ENCODE results near the gene AP5S1.
"Not testable (repeated sequence)": the region's sequence is repeated elsewhere in the genome, so short reads cannot be mapped to it uniquely, and the experiment has no call there.

AP5S1 gene

DNA sequence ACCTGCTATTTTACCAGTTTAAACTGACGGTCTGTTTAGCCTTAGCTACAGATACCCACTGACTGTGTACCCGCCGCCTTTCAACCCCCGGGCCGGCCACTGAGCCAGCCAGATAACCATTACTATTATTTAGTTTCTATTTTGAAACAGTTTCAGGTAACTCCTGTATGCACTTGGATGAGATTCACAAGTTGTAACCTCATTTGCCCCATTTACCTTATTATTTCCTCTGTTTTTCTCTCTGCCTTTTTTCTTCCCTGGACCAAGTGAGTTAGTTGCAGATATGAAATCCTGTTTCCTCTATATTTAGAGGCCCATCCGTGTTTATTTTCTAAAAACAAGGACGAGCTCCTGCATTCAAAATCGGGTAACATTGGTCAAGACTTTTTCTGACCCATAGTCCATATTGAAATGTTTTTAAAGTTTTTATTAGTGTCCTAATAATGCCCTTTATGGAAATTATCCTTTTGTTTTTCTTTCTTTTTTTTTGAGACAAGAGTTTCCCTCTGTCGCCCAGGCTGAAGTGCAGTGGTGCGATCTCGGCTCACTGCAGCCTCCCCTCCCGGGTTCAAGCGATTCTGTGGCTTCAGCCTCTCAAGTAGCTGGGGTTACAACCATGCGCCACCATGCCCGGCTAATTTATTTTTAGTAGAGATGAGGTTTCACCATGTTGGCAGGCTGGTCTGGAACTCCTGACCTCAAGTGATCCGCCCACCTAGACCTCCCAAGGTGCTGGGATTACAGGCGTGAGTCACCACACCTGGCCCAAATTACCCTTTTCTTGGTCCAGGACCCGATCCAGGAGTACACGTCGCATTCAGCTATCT is 767 bp downstream of the AP5S1 start:
- TF ChIP-seq, protein P1, sequence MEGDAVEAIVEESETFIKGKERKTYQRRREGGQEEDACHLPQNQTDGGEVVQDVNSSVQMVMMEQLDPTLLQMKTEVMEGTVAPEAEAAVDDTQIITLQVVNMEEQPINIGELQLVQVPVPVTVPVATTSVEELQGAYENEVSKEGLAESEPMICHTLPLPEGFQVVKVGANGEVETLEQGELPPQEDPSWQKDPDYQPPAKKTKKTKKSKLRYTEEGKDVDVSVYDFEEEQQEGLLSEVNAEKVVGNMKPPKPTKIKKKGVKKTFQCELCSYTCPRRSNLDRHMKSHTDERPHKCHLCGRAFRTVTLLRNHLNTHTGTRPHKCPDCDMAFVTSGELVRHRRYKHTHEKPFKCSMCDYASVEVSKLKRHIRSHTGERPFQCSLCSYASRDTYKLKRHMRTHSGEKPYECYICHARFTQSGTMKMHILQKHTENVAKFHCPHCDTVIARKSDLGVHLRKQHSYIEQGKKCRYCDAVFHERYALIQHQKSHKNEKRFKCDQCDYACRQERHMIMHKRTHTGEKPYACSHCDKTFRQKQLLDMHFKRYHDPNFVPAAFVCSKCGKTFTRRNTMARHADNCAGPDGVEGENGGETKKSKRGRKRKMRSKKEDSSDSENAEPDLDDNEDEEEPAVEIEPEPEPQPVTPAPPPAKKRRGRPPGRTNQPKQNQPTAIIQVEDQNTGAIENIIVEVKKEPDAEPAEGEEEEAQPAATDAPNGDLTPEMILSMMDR (IDR thresholded peaks at IDR 0.05; ENCODE audit: borderline replicate concordance, insufficient read depth, low read depth, low read length), result no peak
- H3K4me3 ChIP-seq (ENCODE audit: low read depth, low read length), result peak overlapping the region; percentile 77

DNA sequence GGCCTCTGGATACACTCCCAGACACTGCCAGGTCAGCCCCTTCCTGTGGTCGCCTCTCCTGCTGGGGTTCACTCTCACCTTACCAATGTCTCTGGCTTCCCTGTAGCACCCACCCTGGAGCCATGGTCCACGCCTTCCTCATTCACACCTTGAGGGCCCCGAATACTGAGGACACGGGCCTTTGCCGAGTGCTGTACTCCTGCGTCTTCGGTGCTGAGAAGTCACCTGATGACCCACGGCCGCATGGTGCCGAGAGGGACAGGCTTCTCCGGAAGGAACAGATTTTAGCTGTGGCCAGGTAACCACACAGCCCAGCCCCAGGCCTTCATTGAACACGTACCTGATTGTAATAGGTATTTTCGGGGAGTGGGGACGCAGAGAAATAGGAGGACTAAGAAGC is 1.6 kb downstream of the AP5S1 start:
- TF ChIP-seq, protein P1 (IDR thresholded peaks at IDR 0.05; ENCODE audit: borderline replicate concordance, insufficient read depth, low read depth, low read length), result no peak
- H3K4me3 ChIP-seq (ENCODE audit: low read depth, low read length), result no peak overlapping the region

DNA sequence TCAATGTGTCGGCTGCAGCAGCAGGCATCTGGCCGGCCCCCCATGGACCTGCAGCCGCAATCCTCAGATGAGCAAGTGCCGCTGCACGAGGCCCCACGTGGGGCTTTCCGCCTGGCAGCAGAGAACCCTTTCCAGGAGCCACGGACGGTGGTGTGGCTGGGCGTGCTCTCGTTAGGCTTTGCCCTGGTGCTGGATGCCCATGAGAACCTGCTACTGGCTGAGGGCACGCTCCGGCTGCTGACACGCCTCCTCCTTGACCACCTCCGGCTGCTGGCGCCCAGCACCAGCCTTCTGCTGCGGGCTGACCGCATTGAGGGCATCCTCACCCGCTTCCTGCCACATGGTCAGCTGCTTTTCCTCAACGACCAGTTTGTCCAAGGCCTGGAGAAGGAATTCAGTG is 3.5 kb downstream of the AP5S1 start:
- no peak overlapping the region for H3K4me3 ChIP-seq (ENCODE audit: low read depth, low read length)
- TF ChIP-seq, protein P1 (IDR thresholded peaks at IDR 0.05; ENCODE audit: borderline replicate concordance, insufficient read depth, low read depth, low read length), result no peak

DNA sequence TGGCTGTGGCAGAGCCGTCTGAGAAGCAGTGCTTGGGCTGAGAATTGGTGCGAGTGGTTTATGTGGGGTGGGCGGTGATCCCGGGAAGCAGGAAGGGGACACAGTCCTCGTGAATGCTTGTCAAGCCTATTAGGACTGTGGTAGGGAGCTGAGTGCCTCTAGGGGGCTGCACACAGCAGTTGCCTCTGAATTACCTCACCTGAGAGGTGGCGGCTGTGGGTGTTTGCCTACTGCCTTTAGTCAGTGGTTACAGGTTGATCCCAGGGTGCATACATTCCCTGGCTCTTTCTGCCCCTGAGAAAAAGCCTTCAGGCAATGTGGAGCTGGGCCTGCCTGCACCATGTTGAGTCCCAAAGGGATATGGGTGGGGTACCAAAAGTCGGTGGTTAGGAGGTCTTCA is 5.2 kb downstream of the AP5S1 start:
- TF ChIP-seq, protein P1 (IDR thresholded peaks at IDR 0.05; ENCODE audit: borderline replicate concordance, insufficient read depth, low read depth, low read length), result no peak
- no peak overlapping the region for H3K4me3 ChIP-seq (ENCODE audit: low read depth, low read length)

DNA sequence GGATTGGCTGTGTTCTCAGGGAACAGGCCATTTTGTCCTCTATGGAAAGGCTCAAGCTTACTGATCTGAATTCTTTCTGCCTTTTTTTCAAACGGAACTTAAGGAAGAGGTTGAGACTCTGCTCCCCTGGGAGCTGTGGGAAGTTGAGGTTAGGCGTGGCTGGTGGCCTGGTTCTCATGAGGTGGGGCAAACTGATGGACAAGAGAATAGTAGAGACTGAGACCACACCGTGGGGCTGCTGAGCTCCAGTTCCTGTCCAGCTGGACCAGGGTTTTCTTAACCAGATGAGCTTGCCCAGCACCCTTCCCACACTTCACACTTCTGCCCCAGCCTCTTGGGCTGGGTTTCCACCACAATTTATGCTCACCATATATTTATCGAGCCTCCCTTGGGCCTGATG is 6.1 kb downstream of the AP5S1 start:
- H3K4me3 ChIP-seq (ENCODE audit: low read depth, low read length), result no peak overlapping the region
- TF ChIP-seq, protein P1 (IDR thresholded peaks at IDR 0.05; ENCODE audit: borderline replicate concordance, insufficient read depth, low read depth, low read length), result no peak

DNA sequence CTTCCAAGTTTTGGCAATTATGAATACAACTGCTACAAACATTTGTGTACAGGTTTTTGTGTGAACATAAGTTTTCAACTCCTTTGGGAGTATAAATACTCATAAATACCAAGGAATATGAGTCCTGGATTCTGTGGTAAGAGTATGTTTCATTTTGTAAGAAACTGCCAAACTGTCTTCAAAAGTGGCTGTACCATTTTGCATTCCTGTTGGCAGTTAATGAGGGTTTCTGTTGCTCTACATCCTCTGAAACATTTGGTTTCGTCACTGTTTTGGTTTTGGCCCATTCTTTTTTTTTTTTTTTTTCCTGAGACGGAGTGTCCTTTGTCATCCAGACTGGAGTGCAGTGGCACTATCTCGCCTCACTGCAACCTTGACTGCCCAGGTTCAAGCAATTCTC is 8.5 kb downstream of the AP5S1 start:
- TF ChIP-seq, protein P1 (IDR thresholded peaks at IDR 0.05; ENCODE audit: borderline replicate concordance, insufficient read depth, low read depth, low read length), result no peak
- no peak overlapping the region for H3K4me3 ChIP-seq (ENCODE audit: low read depth, low read length)

DNA sequence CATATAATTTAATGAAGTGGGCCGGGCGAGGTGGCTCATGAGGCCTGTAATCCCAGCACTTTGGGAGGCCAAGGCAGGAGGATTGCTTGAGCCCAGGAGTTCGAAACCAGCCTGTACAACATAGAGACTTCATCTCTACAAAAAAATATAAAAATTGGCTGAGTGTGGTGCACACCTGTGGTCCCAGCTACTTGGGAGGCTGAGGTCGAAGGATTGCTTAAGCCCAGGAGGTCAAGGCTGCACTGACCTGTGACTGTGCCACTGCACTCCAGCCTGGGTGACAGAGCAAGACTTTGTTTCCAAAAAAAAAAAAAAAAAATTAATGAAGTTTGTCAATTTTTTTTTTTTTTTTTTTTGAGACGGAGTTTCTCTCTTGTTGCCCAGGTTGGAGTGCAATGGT is 9.5 kb downstream of the AP5S1 start:
- H3K4me3 ChIP-seq (ENCODE audit: low read depth, low read length), result not testable (repeated sequence)

Data from GM12875 (cell line).